ENCODE data around the gene KSR2. TPM values are rescaled to one million over a fixed set of nuclear protein-coding genes. Genes with fewer than 3 reads are reported as not detected.
"Not testable (repeated sequence)": the region's sequence is repeated elsewhere in the genome, so short reads cannot be mapped to it uniquely, and the experiment has no call there.

KSR2 gene
- total RNA-seq, 1 experiment from 2014 or later: 2.0 TPM

GRCh38 chr12:117760990-117761389 lies 207.8 kb downstream of the KSR2 start:
- intact Hi-C loops (cut with micrococcal nuclease; ENCODE audit: unreplicated experiment): no loop called here
- Histone ChIP-seq H3K79me2 (ENCODE audit: low read depth) (no peaks in the 10 kb centered on the region), H3F3A (ENCODE audit: insufficient read depth, low read depth) (no peaks in the 10 kb centered on the region), H3K4me2 (no peak overlapping the region), H3K36me3 (ENCODE audit: low read depth) (no peaks in the 10 kb centered on the region), H3K27me3 (ENCODE audit: insufficient read depth, low read depth) (0 out of 2 replicates have a peak, but pooled peaks cover 4% of the 10 kb centered on the region), H2AFZ (no peak overlapping the region), H4K20me1 (ENCODE audit: insufficient read depth) (no peaks in the 10 kb centered on the region), H3K4me1 (replicated peaks; ENCODE audit: insufficient read depth) (no peaks in the 10 kb centered on the region), H3K9me3 (ENCODE audit: insufficient read depth, low read depth) (0 out of 2 replicates have a peak, but pooled peaks cover 1% of the 10 kb centered on the region), H3K9me2 (ENCODE audit: insufficient read depth) (no peaks in the 10 kb centered on the region), H3K4me3 (no peak overlapping the region), H3K27ac (no peak overlapping the region)
- CTCF ChIA-PET: no interaction called here
- TF ChIP-seq EZH2 (IDR thresholded peaks at IDR 0.05; ENCODE audit: low read depth) (no peak), CTCF (conservative IDR thresholded peaks at IDR 0.05) (no peak)
- DNase-seq: no peak
- BruUV-seq (replicated peaks): no TSS peak
- POLR2A ChIA-PET (ENCODE audit: unreplicated experiment): no interaction called here

GRCh38 chr12:117750657-117751056 lies 218.1 kb downstream of the KSR2 start:
- H3K9me3 ChIP-seq (ENCODE audit: insufficient read depth, low read depth): no peaks in the 10 kb centered on the region
- no TSS peak for BruUV-seq (replicated peaks)
- H3F3A ChIP-seq (ENCODE audit: insufficient read depth, low read depth): no peaks in the 10 kb centered on the region
- no peak overlapping the region for H3K4me3 ChIP-seq
- no peaks in the 10 kb centered on the region for H3K9me2 ChIP-seq (ENCODE audit: insufficient read depth)
- DNase-seq: no peak
- H3K4me2 ChIP-seq: no peak overlapping the region
- no peaks in the 10 kb centered on the region for H4K20me1 ChIP-seq (ENCODE audit: insufficient read depth)
- H3K27ac ChIP-seq: no peak overlapping the region
- no peak overlapping the region for H2AFZ ChIP-seq
- H3K36me3 ChIP-seq (ENCODE audit: low read depth): no peaks in the 10 kb centered on the region
- H3K4me1 ChIP-seq (replicated peaks; ENCODE audit: insufficient read depth): no peaks in the 10 kb centered on the region
- ChIA-PET CTCF (no interaction called here), POLR2A (ENCODE audit: unreplicated experiment) (no interaction called here)
- peaks cover 13% of the 10 kb centered on the region for H3K27me3 ChIP-seq (ENCODE audit: insufficient read depth, low read depth)
- TF ChIP-seq CTCF (conservative IDR thresholded peaks at IDR 0.05): no peak
- intact Hi-C loops (cut with micrococcal nuclease; ENCODE audit: unreplicated experiment): no loop called here
- H3K79me2 ChIP-seq (ENCODE audit: low read depth): no peaks in the 10 kb centered on the region

GRCh38 chr12:117749431-117749830 lies 219.4 kb downstream of the KSR2 start:
- intact Hi-C loops (cut with micrococcal nuclease; ENCODE audit: unreplicated experiment): loop anchor here (2.0 kb wide), 1 partner anchor 159 kb away; no protein-coding TSS in a partner anchor
- H3K4me1 ChIP-seq (replicated peaks; ENCODE audit: insufficient read depth): no peaks in the 10 kb centered on the region
- peaks cover 8% of the 10 kb centered on the region; the same call in 1 of the 2 replicates for H3K27me3 ChIP-seq (ENCODE audit: insufficient read depth, low read depth)
- no peaks in the 10 kb centered on the region for H3K9me3 ChIP-seq (ENCODE audit: insufficient read depth, low read depth)
- no peaks in the 10 kb centered on the region for H3F3A ChIP-seq (ENCODE audit: insufficient read depth, low read depth)
- H3K4me2 ChIP-seq: no peak overlapping the region
- H4K20me1 ChIP-seq (ENCODE audit: insufficient read depth): no peaks in the 10 kb centered on the region
- CTCF ChIA-PET: no interaction called here
- no TSS peak for BruUV-seq (replicated peaks)
- H3K27ac ChIP-seq: no peak overlapping the region
- H3K36me3 ChIP-seq (ENCODE audit: low read depth): no peaks in the 10 kb centered on the region
- POLR2A ChIA-PET (ENCODE audit: unreplicated experiment): interaction anchor here (0.5 kb wide), 1 partner anchor 24 kb away, joined by 3 read pairs; no protein-coding TSS in a partner anchor
- H3K9me2 ChIP-seq (ENCODE audit: insufficient read depth): no peaks in the 10 kb centered on the region
- no peak overlapping the region for H2AFZ ChIP-seq
- no peaks in the 10 kb centered on the region for H3K79me2 ChIP-seq (ENCODE audit: low read depth)
- TF ChIP-seq CTCF (conservative IDR thresholded peaks at IDR 0.05) (no peak), EZH2 (IDR thresholded peaks at IDR 0.05; ENCODE audit: low read depth) (no peak)
- peak in 1 of 2 experiments; percentile 44 for DNase-seq
- H3K4me3 ChIP-seq: no peak overlapping the region

DNA sequence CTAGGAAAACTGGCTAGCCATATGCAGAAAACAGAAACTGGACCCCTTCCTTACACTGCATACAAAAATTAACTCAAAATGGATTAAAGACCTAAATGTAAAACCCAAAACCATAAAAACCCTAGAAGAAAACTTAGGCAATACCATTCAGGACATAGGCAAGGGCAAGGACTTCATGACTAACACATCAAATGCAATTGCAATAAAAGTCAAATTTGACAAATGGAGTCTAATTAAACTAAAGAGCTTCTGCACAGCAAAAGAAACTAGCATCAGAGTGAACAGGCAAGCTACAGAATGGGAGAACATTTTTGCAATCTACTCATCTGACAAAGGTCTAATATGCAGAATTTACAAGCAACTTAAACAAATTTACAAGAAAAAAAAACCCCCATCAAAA lies 222.4 kb downstream of the KSR2 start:
- BruUV-seq (replicated peaks); H4K20me1 ChIP-seq (ENCODE audit: insufficient read depth); H2AFZ ChIP-seq; CTCF ChIA-PET; H3K4me2 ChIP-seq; H3K9me2 ChIP-seq (ENCODE audit: insufficient read depth); intact Hi-C loops (cut with micrococcal nuclease; ENCODE audit: unreplicated experiment); H3K27me3 ChIP-seq (ENCODE audit: insufficient read depth, low read depth); H3F3A ChIP-seq (ENCODE audit: insufficient read depth, low read depth); H3K4me3 ChIP-seq; H3K79me2 ChIP-seq (ENCODE audit: low read depth); DNase-seq; POLR2A ChIA-PET (ENCODE audit: unreplicated experiment); H3K36me3 ChIP-seq (ENCODE audit: low read depth); H3K27ac ChIP-seq; H3K4me1 ChIP-seq (replicated peaks; ENCODE audit: insufficient read depth); H3K9me3 ChIP-seq (ENCODE audit: insufficient read depth, low read depth): not testable (repeated sequence)
